ENCODE results near the gene ART3. TPM values are rescaled to one million over a fixed set of nuclear protein-coding genes. Genes with fewer than 3 reads are reported as not detected.

Gene ART3
- total RNA-seq, 1 experiment from 2014 or later: 0.59 TPM

GRCh38 chr4:76074993-76075600 lies 588 bp downstream of the ART3 start:
- Mint-ChIP-seq H3K4me3 (no peak overlapping the region), H3K27me3 (ENCODE audit: low read depth) (no peaks in the 10 kb centered on the region), H3K36me3 (no peaks in the 10 kb centered on the region), H3K4me1 (peaks cover 12% of the 10 kb centered on the region), H3K27ac (no peak overlapping the region), H3K9me3 (no peaks in the 10 kb centered on the region)
- no peak for DNase-seq (ENCODE audit: low spot score)
- ChIA-PET CTCF (interaction anchor here (1.3 kb wide), 1 partner anchor 12 kb away, joined by 5 read pairs; no protein-coding TSS in a partner anchor), POLR2A (interaction anchor here (0.5 kb wide), 1 partner anchor 13 kb away, joined by 3 read pairs; no protein-coding TSS in a partner anchor)
- no peak for ATAC-seq
- TF ChIP-seq ZNF219 (CRISPR knock-in tag; IDR thresholded peaks at IDR 0.05; ENCODE audit: borderline replicate concordance): no peak
- no peak for TF ChIP-seq HMGXB4 (CRISPR knock-in tag; IDR thresholded peaks at IDR 0.05)
- TF ChIP-seq ZNF232 (CRISPR knock-in tag; IDR thresholded peaks at IDR 0.05): no peak
- no peak for TF ChIP-seq MLX (CRISPR knock-in tag; IDR thresholded peaks at IDR 0.05)
- no peak for TF ChIP-seq KAT7 (CRISPR knock-in tag; IDR thresholded peaks at IDR 0.05; ENCODE audit: borderline replicate concordance)
- TF ChIP-seq ZNF317 (CRISPR knock-in tag; IDR thresholded peaks at IDR 0.05; ENCODE audit: borderline replicate concordance, low read depth): no peak
- no peak for TF ChIP-seq CBFB (CRISPR knock-in tag; IDR thresholded peaks at IDR 0.05; ENCODE audit: low read depth)
- no peak for TF ChIP-seq ZBTB21 (CRISPR knock-in tag; IDR thresholded peaks at IDR 0.05; ENCODE audit: borderline replicate concordance)
- no peak for TF ChIP-seq ATF2 (CRISPR knock-in tag; IDR thresholded peaks at IDR 0.05; ENCODE audit: borderline replicate concordance, low read depth)
- TF ChIP-seq CDX4 (CRISPR knock-in tag; IDR thresholded peaks at IDR 0.05; ENCODE audit: borderline replicate concordance): no peak
- no peak for TF ChIP-seq ZNF423 (CRISPR knock-in tag; IDR thresholded peaks at IDR 0.05)
- TF ChIP-seq CTCF (IDR thresholded peaks at IDR 0.05): no peak
- no peak for TF ChIP-seq ZMAT4 (CRISPR knock-in tag; IDR thresholded peaks at IDR 0.05)
- no peak for TF ChIP-seq ZNF396 (CRISPR knock-in tag; IDR thresholded peaks at IDR 0.05; ENCODE audit: borderline replicate concordance)
- no peak for TF ChIP-seq NFYB (CRISPR knock-in tag; conservative IDR thresholded peaks at IDR 0.05; ENCODE audit: low read depth)
- TF ChIP-seq JAZF1 (CRISPR knock-in tag; IDR thresholded peaks at IDR 0.05): no peak

GRCh38 chr4:76078033-76078613 lies 3.6 kb downstream of the ART3 start:
- H3K27ac Mint-ChIP-seq: no peak overlapping the region

More at GRCh38 chr4:76078033-76078613, 3.6 kb downstream of the ART3 start:
- ATAC-seq: no peak
- no peak for DNase-seq (ENCODE audit: low spot score)
- CTCF ChIA-PET: interaction anchor here (1.1 to 1.3 kb wide), 2 partner anchors 9 to 83 kb away, joined by 4 to 8 read pairs; no protein-coding TSS in a partner anchor
- Mint-ChIP-seq H3K27me3 (ENCODE audit: low read depth) (no peaks in the 10 kb centered on the region), H3K4me1 (peaks cover 12% of the 10 kb centered on the region), H3K9me3 (no peaks in the 10 kb centered on the region), H3K36me3 (no peaks in the 10 kb centered on the region), H3K4me3 (no peak overlapping the region)
- TF ChIP-seq ZNF425 (CRISPR knock-in tag; conservative IDR thresholded peaks at IDR 0.05) (no peak), NR2C2 (CRISPR knock-in tag; IDR thresholded peaks at IDR 0.05) (no peak), TEAD4 (CRISPR knock-in tag; IDR thresholded peaks at IDR 0.05) (no peak), NR1H2 (CRISPR knock-in tag; IDR thresholded peaks at IDR 0.05) (no peak), GRHL2 (CRISPR knock-in tag; IDR thresholded peaks at IDR 0.05; ENCODE audit: insufficient replicate concordance, severe bottlenecking) (no peak), ZNF512 (CRISPR knock-in tag; IDR thresholded peaks at IDR 0.05; ENCODE audit: borderline replicate concordance) (no peak)
- POLR2A ChIA-PET: no interaction called here
